Gastrocnemius medialis (tissue), 4 donors: ENCODE results near the gene TMPRSS2.

ENCODE experiments used
- CTCF ChIP-seq, 5 experiments: fragments of 450-650 bp in 3 of 5; fragments of 200-600 bp in 2 of 5; sonication (generic) in 2 of 5; IDR thresholded peaks in 4 of 5; conservative IDR thresholded peaks in 1 of 5; 1 replicate in 4 of 5; 2 replicates in 1 of 5; pipeline ENCODE4 v1.5.1; 2016 to 2019; ENCODE audit warnings: antibody characterized with exemption in 5 of 5, mild to moderate bottlenecking in 3 of 5, moderate library complexity in 3 of 5
- POLR2A ChIP-seq, 2 donors: fragments of 450-650 bp; IDR thresholded peaks; one replicate each; pipeline ENCODE4 v1.6.1; 2017; ENCODE audit warnings: antibody characterized with exemption in 2 of 2, mild to moderate bottlenecking in 2 of 2, moderate library complexity in 2 of 2

DNA sequence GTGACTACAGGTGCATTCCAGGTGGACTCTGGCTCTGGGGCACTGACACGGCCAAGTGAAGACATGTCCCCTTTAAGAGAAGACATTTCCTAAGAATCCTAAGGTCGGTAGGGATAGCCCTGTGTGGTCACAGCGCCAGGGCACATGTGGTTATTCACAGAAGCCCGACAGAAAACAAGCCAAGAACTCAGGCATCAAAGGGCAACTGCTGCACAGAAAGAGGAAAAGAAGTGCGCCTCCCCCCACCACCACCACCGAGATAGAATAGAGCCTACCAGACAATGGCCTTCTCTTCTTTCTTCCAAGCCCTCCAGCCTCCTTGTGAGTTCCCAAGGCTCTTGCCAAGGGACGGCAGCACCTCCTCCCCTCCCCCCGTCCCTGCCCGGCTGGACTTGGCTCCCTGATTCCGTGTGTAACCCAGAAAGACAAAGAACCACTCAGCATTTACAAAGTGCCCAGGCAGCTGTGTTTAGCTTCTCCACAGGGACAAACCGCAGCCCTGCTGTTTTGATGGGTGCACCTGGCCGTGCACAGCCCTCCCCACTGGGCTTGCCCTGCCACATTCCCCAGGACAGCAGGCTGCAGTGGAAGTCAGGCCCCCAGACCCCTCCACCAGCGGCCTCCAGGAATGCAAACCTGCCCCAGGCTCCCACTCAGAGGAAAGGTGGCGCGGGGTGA is 30.2 kb downstream of the TMPRSS2 start:
- no peak for TF ChIP-seq POLR2A (IDR thresholded peaks at IDR 0.05)
- no peak for TF ChIP-seq CTCF (IDR thresholded peaks at IDR 0.05 in 4 of 5, conservative IDR thresholded peaks at IDR 0.05 in 1 of 5)
